Hepatocyte (in vitro differentiated cells): Measurements from ENCODE around the gene NOTCH1. TPM values are rescaled to one million over a fixed set of nuclear protein-coding genes. Genes with fewer than 3 reads are reported as not detected.

Experiments used
- DNase-seq: peaks from one replicate; pipeline ENCODE4 v3.0.0-alpha.2; 2016; ENCODE audit warnings: low spot score
- H2AFZ ChIP-seq: fragments of 200-600 bp; sonication (generic); 2 replicates; pipeline ENCODE4 v1.6.0; 2016; ENCODE audit warnings: antibody characterized with exemption, mild to moderate bottlenecking
- H3K27ac ChIP-seq: fragments of 200-600 bp; sonication (generic); 2 replicates; pipeline ENCODE4 v1.5.1; 2016; ENCODE audit warnings: mild to moderate bottlenecking
- H3K27me3 ChIP-seq: fragments of 200-600 bp; sonication (generic); 2 replicates; pipeline ENCODE4 v1.6.1; 2016
- H3K36me3 ChIP-seq: fragments of 200-600 bp; sonication (generic); replicated peaks from 2 replicates; pipeline ENCODE4 v1.5.1; 2016; ENCODE audit warnings: low read depth; ENCODE audit not compliant: insufficient read depth
- H3K4me1 ChIP-seq: fragments of 200-600 bp; sonication (generic); 2 replicates; pipeline ENCODE4 v1.5.1; 2016; ENCODE audit warnings: mild to moderate bottlenecking, moderate library complexity; ENCODE audit not compliant: insufficient read depth
- H3K4me2 ChIP-seq: fragments of 200-600 bp; sonication (generic); 2 replicates; pipeline ENCODE4 v1.6.0; 2016
- H3K4me3 ChIP-seq: fragments of 200-600 bp; sonication (generic); 2 replicates; pipeline ENCODE4 v1.5.1; 2016; ENCODE audit warnings: mild to moderate bottlenecking
- H3K79me2 ChIP-seq: fragments of 200-600 bp; sonication (generic); 2 replicates; pipeline ENCODE4 v1.6.0; 2017; ENCODE audit warnings: mild to moderate bottlenecking
- H3K9me2 ChIP-seq: fragments of 200-600 bp; sonication (generic); replicated peaks from 2 replicates; pipeline ENCODE4 v1.6.0; 2017; ENCODE audit warnings: mild to moderate bottlenecking; ENCODE audit not compliant: insufficient read depth
- H3K9me3 ChIP-seq: fragments of 200-600 bp; sonication (generic); 2 replicates; pipeline ENCODE4 v1.5.1; 2016; ENCODE audit warnings: low read depth, mild to moderate bottlenecking
- H4K20me1 ChIP-seq: fragments of 200-600 bp; sonication (generic); 2 replicates; pipeline ENCODE4 v1.6.0; 2016; ENCODE audit warnings: mild to moderate bottlenecking; ENCODE audit not compliant: insufficient read depth, poor library complexity, severe bottlenecking
- EZH2 ChIP-seq: fragments of 200-600 bp; sonication (generic); IDR thresholded peaks from 2 replicates; pipeline ENCODE4 v1.6.1; 2016; ENCODE audit warnings: antibody characterized with exemption, mild to moderate bottlenecking, borderline replicate concordance
- EZH2phosphoT487 ChIP-seq: fragments of 200-600 bp; sonication (generic); IDR thresholded peaks from one replicate; pipeline ENCODE4 v1.6.1; 2018; ENCODE audit warnings: antibody characterized with exemption, mild to moderate bottlenecking, low read depth, moderate library complexity; ENCODE audit not compliant: unreplicated experiment, severe bottlenecking
- WGBS: methylation state at CpG from one replicate; pipeline ENCODE4 v1.1.6; 2016; ENCODE audit warnings: low lambda C conversion rate; ENCODE audit errors: missing lambda C conversion rate; 5-methylcytosine and 5-hydroxymethylcytosine counted together
- polyA plus RNA-seq: library from polyadenylated mRNA; unstranded; fragments of >200 nt; fragmentation: Nextera tagmentation; extraction: Ambion mirVana; gene quantifications from 2 replicates; pipeline ENCODE4 v1.2.1, GENCODE V29; 2016
- total RNA-seq: library from RNA; depleted of rRNA; stranded (reverse); fragments of >200 nt; gene quantifications from 2 replicates; pipeline ENCODE4 v1.2.3, GENCODE V29; 2014
- TF ChIP-seq, protein P1 (sequence below): fragments of 200-600 bp; sonication (generic); IDR thresholded peaks from 2 replicates; pipeline ENCODE4 v1.5.1; 2016; ENCODE audit warnings: antibody characterized with exemption, mild to moderate bottlenecking; ENCODE audit not compliant: poor library complexity

The NOTCH1 gene
- total and polyA plus RNA-seq, 2 experiments from 2014 or later = 5.3 to 6.5 TPM

DNA sequence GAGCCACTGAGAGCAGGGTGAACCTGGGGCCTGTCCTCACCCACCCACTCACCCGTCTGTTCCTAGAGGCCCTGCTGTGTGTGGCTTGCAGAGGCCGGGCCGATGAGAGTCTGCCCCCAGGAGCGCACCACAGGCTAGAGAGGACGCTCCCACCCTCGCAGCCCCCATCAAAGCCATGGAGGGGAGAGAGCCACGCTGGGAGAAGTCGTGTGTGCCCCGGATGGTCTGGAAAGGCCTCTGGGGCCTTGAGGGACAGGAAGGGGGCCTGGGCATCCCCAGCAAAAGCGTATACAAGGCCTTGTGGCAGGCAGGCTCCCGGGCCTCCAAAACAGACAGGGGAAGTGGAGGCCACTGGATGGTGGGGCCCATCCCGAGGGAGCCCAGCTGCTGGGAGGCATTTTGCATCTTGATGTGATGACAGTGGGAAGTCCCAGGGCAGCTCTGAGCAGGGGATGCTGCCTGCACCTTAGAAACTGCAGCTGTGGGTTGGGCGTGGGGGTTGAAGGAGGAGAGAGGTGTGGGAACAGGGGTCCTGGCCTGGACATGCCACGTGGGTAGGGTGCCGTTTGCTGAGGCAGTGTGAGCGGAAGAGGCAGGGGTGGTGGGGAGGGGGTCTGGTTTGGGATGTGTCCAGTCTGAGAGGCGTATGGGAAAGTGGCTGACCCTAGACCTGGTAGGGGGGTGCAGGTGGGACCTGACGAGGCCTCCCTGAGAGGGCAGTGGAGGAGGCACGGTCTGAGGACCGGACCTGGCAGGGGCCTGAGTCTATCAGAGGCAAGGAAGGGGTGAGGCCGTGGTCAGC, 43.0 kb upstream of the NOTCH1 start:
- peaks cover 25% of the 10 kb centered on the region for H3K4me1 ChIP-seq
- H4K20me1 ChIP-seq = no peaks in the 10 kb centered on the region
- H3K27me3 ChIP-seq = no peaks in the 10 kb centered on the region
- DNase-seq = no peak
- TF ChIP-seq EZH2 (no peak), EZH2phosphoT487 (no peak)
- TF ChIP-seq, protein P1, sequence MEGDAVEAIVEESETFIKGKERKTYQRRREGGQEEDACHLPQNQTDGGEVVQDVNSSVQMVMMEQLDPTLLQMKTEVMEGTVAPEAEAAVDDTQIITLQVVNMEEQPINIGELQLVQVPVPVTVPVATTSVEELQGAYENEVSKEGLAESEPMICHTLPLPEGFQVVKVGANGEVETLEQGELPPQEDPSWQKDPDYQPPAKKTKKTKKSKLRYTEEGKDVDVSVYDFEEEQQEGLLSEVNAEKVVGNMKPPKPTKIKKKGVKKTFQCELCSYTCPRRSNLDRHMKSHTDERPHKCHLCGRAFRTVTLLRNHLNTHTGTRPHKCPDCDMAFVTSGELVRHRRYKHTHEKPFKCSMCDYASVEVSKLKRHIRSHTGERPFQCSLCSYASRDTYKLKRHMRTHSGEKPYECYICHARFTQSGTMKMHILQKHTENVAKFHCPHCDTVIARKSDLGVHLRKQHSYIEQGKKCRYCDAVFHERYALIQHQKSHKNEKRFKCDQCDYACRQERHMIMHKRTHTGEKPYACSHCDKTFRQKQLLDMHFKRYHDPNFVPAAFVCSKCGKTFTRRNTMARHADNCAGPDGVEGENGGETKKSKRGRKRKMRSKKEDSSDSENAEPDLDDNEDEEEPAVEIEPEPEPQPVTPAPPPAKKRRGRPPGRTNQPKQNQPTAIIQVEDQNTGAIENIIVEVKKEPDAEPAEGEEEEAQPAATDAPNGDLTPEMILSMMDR = no peak
- H3K27ac ChIP-seq = peak overlapping the region; percentile 34
- H3K4me2 ChIP-seq = peak overlapping the region; percentile 68
- no peaks in the 10 kb centered on the region for H3K9me3 ChIP-seq
- 59% methylated on average over 21 of the region's 21 CpGs for WGBS
- H3K79me2 ChIP-seq = no peaks in the 10 kb centered on the region
- H3K9me2 ChIP-seq = no peaks in the 10 kb centered on the region
- H2AFZ ChIP-seq = no peak overlapping the region
- no peaks in the 10 kb centered on the region for H3K36me3 ChIP-seq
- no peak overlapping the region for H3K4me3 ChIP-seq

DNA sequence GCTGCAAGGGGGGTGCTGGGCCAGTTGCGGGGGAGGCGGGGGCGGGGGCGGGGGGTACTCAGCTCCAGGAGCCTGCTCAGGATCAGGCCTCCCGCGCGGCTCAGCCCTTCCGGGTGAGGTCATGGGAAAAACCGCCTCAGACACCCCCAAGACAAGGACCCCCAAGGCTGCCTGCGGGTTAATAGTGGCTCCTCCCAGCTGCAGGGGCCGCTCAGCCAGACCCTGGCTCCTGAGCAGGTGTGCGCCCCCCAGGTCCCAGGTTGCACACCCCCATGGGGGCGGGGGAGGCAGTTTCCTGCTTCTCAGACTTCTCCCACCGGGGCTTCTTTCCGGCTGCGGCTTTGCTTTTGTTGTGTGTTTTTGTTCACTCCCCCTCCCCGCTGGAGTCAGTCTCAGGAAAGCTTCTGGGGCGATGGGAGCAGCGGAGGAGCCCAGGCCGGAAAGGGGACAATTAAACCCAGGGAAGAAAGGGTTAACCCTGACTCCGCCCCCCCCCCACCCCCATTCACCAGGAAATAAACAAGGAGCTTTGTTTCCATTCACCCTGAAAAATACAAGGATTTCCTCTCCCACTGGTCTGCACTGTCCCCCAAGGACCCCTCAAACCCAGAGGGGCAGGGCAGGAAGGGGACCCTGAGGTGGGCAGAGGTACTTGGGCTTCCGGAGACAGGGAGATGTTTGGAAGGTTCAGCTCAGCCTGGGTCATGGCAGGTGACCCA, 42.3 kb upstream of the NOTCH1 start:
- Histone ChIP-seq H3K27ac (peak overlapping the region; percentile 80), H3K9me2 (no peaks in the 10 kb centered on the region), H4K20me1 (no peaks in the 10 kb centered on the region), H3K36me3 (no peaks in the 10 kb centered on the region), H3K4me2 (peak overlapping the region; percentile 68), H3K79me2 (no peaks in the 10 kb centered on the region), H3K9me3 (no peaks in the 10 kb centered on the region), H3K4me3 (no peak overlapping the region), H3K4me1 (peaks cover 25% of the 10 kb centered on the region), H3K27me3 (no peaks in the 10 kb centered on the region), H2AFZ (no peak overlapping the region)
- 15% methylated on average over 13 of the region's 22 CpGs for WGBS
- no peak for TF ChIP-seq EZH2
- TF ChIP-seq, protein P1 = no peak
- no peak for TF ChIP-seq EZH2phosphoT487
- no peak for DNase-seq

DNA sequence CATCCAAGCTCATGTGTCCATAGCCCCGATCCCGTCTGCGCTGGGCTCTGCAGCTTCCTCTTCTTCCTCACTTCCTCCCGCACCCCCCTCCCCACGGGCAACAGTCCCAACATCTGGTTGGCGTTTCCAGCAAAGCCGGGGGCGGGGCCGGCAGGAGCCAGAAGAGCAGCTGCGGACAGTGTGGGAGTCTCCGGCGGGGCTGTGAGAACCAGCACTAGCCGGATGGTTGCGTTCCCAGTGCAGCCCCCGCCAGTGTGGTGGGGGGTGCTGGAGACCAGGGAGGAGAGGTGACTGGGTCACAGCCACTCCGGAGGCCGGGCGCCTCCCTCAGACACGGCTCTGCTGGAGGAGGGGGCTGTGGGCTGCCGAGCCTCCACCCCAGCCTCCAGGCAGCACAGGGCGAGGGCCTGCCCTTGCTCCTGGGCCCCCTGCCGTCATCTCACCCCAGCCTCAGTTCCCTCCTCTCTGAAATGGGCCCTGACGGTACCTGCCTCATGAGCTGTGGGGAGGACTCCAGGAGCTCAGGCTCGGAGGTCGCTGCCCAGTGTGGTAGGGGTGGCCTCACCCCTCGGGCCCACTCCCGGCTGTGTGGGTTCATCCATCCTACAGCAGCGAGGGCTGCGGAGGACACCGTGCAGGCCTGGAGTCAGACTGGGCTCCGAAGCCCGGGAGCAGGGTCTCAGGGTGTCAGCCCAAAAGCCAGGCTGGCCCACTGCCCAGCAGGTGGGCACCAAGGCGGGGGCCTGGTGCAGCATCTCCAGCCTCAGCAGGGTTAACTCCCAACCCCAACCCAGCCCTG, 41.5 kb upstream of the NOTCH1 start:
- H3K4me3 ChIP-seq = no peak overlapping the region
- peaks cover 25% of the 10 kb centered on the region for H3K4me1 ChIP-seq

More for the DNA sequence above, 41.5 kb upstream of the NOTCH1 start:
- WGBS = 24% methylated on average over 28 of the region's 33 CpGs
- TF ChIP-seq EZH2phosphoT487 (no peak), EZH2 (no peak)
- TF ChIP-seq, protein P1 = no peak
- H3K4me2 ChIP-seq = peak overlapping the region; percentile 68
- DNase-seq = peak; percentile 79
- H3K9me3 ChIP-seq = no peaks in the 10 kb centered on the region
- H3K27ac ChIP-seq = peak overlapping the region; percentile 80
- H3K27me3 ChIP-seq = no peaks in the 10 kb centered on the region
- no peaks in the 10 kb centered on the region for H4K20me1 ChIP-seq
- no peaks in the 10 kb centered on the region for H3K9me2 ChIP-seq
- no peaks in the 10 kb centered on the region for H3K36me3 ChIP-seq
- no peak overlapping the region for H2AFZ ChIP-seq
- H3K79me2 ChIP-seq = no peaks in the 10 kb centered on the region
